OCI-LY1 (cell line): ENCODE results near the gene SRRM5.

Source experiments
- EZH2 ChIP-seq: fragments of 200-600 bp; sonication (generic), shearing (Covaris generic); IDR thresholded peaks from 2 replicates; pipeline ENCODE4 v1.8.0; 2017; ENCODE audit warnings: borderline replicate concordance, mixed run types, mild to moderate bottlenecking, antibody characterized with exemption, low read length, moderate library complexity, mixed read lengths
- TF ChIP-seq, protein P1 (sequence below): fragments of 200-600 bp; sonication (generic), shearing (Covaris generic); IDR thresholded peaks from 2 replicates; pipeline ENCODE4 v1.5.1; 2017; ENCODE audit warnings: mild to moderate bottlenecking, antibody characterized with exemption, low read length, moderate library complexity, mixed read lengths

GRCh38 chr19:43616954-43617353 is 5.1 kb downstream of the SRRM5 start:
- TF ChIP-seq, protein P1, sequence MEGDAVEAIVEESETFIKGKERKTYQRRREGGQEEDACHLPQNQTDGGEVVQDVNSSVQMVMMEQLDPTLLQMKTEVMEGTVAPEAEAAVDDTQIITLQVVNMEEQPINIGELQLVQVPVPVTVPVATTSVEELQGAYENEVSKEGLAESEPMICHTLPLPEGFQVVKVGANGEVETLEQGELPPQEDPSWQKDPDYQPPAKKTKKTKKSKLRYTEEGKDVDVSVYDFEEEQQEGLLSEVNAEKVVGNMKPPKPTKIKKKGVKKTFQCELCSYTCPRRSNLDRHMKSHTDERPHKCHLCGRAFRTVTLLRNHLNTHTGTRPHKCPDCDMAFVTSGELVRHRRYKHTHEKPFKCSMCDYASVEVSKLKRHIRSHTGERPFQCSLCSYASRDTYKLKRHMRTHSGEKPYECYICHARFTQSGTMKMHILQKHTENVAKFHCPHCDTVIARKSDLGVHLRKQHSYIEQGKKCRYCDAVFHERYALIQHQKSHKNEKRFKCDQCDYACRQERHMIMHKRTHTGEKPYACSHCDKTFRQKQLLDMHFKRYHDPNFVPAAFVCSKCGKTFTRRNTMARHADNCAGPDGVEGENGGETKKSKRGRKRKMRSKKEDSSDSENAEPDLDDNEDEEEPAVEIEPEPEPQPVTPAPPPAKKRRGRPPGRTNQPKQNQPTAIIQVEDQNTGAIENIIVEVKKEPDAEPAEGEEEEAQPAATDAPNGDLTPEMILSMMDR: no peak
- TF ChIP-seq EZH2: no peak
